ENCODE results near the gene NKX6-2. TPM values are rescaled to one million over a fixed set of nuclear protein-coding genes. Genes with fewer than 3 reads are reported as not detected.
"Not testable (repeated sequence)": the region's sequence is repeated elsewhere in the genome, so short reads cannot be mapped to it uniquely, and the experiment has no call there.

The NKX6-2 gene
- total RNA-seq, 1 donor from 2014 or later, result not detected

DNA sequence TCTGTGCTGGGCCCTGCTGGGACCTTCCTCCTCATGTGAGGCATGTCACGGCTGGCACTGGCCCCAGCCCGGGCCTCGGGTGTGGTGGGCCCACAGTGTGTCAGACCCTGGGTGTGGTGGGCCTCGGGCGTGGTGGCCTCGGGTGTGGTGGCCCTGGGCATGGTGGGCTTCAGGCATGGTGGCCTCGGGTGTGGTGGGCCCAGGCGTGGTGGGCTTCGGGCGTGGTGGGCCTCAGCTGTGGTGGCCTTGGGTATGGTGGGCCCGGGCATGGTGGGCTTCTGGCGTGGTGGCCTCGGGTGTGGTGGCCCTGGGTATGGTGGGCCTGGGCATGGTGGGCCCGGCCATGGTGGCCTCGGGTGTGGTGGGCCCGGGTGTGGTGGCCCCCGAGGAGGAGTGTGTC is 40.4 kb downstream of the NKX6-2 start:
- intact Hi-C loops (cut with DNase I), result no loop called here
- no peak for DNase-seq (ENCODE audit: low spot score)

DNA sequence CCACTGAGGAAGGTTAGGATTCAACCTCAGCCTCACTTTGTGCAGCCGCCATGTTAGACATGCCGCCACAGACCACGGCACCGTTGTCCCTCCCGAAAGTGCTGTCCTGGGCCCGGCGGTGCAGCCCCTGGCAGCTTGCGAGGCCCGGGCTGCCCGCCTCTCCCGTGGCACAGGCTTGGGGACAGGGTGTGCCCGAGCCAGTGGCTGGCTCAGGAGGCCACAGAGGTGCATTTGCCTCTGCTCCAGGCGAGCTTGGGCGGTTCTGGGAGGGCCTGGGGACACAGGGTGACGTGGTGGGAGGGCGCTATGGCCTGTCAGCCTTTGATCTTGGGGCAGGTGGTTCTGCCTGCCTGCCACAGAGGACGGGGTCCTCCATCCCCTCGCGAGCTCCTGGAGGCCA is 41.1 kb downstream of the NKX6-2 start:
- intact Hi-C loops (cut with DNase I), result no loop called here
- DNase-seq (ENCODE audit: low spot score), result no peak

DNA sequence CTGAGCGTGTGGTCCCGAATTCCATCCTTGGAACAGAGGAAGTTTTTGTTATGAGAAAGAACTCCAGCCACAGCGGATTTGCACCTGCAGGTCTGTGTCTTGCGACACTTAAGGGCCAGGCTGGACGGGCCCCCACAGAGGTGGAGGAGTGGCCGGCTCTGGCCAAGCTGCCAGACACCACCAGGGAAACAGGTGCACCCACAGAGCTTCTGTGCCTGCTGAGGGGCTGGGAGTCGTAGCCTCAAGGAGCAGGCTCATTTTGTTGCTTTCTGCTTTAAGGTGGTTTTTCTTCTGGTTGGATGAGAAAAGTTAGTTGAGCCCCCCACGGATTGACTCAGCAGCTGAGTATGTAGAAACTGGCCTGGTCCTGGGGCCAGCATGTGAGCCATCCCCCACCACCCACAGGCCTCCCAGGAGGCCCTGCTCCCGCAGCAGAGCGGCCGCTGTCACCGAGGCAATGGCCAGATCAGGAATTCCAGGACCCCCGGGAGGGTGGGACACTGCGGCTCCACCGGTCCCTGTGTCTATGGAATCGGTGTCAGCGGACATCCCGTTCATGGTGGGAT is 41.9 kb downstream of the NKX6-2 start:
- DNase-seq (ENCODE audit: low spot score), result no peak
- intact Hi-C loops (cut with DNase I), result no loop called here

DNA sequence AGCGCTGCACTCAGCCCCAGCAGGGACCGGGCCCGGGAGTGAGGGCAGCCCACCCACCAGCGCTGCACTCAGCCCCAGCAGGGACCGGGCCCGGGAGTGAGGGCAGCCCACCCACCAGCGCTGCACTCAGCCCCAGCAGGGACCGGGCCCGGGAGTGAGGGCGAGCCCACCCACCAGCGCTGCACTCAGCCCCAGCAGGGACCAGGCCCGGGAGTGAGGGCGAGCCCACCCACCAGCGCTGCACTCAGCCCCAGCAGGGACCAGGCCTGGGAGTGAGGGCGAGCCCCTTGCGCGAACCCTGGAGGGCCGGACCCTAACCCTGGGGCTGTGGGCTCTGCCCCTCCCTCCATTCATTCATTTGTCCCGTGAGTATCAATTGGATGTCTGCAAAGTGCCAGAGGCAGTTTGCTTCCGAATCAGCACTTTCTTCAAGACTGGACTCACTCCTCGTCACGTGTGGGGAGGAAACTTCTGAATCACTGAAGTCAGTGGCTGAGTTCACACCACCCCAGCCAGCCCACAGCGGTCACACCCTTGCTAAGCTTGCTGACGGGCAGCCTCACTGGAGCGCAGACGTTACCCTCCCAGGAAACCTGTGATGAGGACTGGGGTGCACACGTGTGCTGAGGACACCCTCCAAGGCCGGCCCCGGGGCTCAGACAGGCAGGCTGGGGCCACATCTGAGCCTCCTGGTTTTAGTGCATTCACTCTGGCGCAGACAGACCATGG is 42.6 kb downstream of the NKX6-2 start:
- intact Hi-C loops (cut with DNase I); DNase-seq (ENCODE audit: low spot score): not testable (repeated sequence)

DNA sequence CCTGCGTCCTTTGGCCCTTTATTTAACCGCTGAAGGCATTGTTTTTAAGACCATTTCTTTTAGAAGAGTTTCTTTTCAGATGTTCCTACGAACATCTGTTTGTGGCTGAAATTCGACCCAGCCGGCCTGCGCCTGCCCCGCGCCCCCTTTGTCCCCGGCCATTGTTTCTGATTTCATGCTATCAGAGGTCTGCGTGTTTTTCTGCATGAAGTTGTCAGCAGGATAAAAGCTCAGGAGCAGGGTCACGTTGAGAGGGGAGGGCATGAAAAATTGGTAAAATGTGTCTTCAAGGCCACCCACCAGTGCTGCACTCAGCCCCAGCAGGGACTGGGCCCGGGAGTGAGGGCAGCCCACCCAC is 43.1 kb downstream of the NKX6-2 start:
- no peak for DNase-seq (ENCODE audit: low spot score)
- intact Hi-C loops (cut with DNase I), result no loop called here

DNA sequence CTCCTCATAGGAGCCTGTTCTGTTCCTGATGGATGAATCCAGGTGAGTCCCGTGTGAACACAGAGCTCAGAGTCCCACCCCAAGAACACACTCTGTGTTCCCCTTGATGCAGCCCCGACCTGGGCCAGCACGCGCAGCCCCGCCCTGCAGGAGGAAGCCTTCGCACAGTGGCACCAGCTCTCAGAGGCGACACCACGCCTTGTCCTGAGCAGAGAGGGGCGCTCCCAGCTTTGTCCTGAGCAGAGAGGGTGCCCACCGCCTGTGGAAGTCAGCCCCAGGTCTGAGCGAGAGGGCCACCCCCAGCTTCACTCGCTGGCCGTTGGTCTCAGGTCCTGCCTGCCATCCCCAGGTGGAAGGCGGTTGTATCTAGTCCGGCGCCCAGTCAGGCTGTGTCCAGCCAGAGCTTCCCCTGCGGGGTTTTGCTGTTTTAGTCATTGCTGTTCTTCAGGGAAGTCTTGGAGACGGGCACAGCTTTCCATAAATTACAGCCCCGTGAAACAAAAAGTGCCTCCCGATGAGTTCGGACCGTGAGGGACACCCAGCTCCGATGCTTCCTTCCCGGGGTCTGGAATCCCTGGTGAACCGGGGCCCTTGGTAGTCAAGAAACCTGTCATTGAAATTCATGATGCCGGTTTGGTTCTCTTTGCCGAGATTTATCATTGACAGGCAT is 43.6 kb downstream of the NKX6-2 start:
- intact Hi-C loops (cut with DNase I), result no loop called here
- no peak for DNase-seq (ENCODE audit: low spot score)

DNA sequence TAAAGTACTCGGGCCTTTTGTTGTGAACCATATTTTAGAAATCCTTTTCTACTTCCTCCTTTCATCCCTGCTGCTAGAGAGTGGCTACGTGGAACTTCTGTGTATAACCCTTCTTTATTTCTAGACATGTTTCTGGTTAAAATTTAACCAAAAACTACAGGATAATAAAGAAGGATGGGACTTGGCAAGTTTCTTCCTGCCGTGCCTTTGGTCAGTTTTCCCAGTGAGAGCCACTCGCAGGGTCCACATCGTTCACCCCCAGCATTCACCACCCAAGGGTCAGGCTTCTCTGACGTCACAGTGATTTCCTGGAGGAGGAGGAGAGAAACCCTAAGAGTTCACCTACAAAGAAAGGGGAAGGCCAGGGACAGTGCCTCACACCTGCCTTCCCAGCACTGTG is 45.4 kb downstream of the NKX6-2 start:
- no peak for DNase-seq (ENCODE audit: low spot score)
- intact Hi-C loops (cut with DNase I), result no loop called here

DNA sequence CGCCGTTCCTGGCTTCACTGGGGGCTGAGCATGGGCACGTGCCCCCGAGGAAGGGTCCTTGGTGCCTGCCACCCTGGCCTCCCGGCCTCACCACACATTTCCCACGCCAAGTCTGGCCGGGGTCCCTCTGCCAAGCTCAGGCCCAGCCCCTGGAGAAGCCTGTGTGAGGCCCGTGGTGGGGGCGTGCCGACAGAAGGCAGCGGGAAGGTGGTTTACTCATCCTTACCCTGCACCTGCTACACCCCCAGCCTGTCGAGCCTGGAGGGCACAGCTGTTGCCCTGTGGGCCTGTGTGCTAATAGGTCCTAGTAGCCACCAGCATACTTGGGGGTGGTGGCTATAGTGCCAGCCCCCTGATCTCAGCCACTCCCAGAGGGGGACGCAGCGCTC is 46.7 kb downstream of the NKX6-2 start:
- no peak for DNase-seq (ENCODE audit: low spot score)
- intact Hi-C loops (cut with DNase I), result no loop called here

DNA sequence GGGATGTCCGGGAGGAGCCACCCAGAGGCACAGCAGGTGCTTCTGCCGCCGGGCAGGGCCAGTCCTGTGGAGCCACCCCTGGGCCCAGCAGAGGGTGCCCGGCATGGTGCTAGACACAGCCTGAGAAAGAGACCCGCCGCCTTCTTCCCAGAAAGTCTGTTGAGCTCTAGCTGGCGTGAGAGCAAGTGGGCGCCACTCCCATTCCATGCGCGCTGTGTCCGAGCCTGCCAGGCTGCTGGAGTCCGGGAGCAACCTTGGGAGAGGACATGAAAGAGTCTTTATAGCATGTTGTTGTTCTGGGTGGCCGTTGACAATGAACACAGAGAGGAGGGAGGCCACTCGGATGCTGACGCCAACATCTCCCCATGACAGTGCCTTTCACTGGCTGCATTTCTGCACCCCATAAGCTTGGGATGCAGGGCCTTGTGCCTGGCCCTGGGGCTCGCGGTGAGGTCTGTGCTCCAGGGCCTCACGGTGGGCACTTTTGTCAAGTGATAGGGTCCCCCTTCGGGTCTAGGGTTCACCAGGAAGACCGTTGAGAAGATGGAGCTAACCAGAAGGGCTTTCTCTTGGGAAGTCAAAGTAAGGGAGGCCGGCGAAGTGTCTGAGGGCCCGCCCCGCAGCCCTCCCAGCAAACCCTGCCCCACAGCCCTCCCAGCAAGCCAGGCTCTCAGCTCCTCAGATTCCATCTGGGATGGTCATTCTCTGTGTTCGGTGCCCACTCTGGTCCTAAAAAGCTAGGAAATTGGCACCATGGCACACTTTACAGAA is 47.3 kb downstream of the NKX6-2 start:
- intact Hi-C loops (cut with DNase I), result no loop called here
- DNase-seq (ENCODE audit: low spot score), result no peak

DNA sequence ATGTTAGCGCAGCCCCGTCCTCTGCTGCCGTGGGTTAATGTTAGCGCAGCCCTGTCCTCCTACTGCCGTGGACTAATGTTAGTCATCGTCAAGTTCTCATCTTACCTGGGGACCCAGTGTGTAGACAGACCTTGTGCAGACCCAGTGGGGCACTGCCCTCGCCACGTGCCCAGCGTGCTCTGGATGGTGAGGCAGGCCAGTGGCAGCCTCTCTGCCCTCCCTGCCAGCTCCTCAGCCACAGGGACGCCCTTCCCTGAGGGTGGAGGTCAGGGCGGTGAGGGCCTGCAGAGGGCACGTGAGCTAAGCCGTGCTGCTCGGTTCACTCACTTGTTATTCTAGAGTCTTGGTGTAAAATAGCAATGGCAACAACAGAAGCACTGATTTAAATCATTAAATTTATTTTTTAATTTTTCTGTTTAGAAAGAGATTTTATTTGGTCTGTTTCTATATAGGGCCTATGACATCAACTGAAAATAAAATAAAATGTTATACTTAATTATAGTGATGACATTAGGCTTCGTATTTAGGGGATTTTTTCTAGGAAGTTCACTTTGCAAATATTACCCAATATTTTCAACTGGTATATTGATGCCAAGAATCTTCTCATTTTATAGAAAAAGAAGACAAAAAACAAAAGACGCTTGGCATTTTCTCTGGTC is 48.4 kb downstream of the NKX6-2 start:
- intact Hi-C loops (cut with DNase I), result no loop called here
- no peak for DNase-seq (ENCODE audit: low spot score)

DNA sequence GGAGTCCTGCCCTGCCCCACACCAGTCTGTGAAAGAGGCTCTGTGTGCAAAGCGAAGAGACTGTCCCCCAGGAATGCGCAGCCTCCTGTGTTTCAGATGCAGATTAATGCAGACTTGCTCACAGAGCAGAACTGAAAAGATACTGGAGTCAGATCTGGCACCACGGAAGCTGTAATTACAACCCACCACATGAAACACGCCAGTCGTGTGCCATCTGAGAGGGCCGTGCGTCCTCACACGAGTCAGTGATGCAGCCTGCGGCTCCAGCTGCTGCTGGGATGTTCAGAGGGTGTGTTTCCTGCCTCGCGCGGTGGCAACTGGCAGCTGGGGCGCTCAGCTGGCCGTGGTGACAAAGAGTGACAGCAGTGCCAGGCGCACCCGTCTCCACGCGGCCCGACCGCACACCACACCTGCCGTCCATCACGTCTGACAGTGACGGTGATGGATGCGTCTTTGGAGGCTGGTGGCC is 50.0 kb downstream of the NKX6-2 start:
- intact Hi-C loops (cut with DNase I), result no loop called here
- no peak for DNase-seq (ENCODE audit: low spot score)

DNA sequence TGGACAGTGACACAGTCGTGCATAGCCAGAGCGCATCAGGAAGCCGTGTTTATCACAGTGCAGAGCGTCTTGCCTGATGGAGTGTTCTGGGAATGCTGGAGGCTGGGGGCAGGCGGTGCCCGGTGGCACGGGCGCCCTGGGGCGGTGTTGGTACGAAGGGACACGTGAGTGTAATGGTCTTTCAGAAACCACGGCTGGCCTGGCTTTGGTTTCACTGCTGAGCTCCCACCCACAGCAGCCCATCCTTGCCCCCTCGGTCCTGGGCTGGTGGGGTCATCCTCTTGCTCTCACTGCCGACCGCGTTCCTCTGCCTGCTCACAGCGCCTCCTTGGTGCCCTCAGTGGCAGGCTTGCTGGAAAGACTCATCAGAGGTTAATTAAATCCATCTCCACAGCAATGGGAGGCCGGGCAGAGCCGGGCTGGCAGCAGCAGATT is 50.6 kb downstream of the NKX6-2 start:
- intact Hi-C loops (cut with DNase I), result no loop called here
- DNase-seq (ENCODE audit: low spot score), result no peak

DNA sequence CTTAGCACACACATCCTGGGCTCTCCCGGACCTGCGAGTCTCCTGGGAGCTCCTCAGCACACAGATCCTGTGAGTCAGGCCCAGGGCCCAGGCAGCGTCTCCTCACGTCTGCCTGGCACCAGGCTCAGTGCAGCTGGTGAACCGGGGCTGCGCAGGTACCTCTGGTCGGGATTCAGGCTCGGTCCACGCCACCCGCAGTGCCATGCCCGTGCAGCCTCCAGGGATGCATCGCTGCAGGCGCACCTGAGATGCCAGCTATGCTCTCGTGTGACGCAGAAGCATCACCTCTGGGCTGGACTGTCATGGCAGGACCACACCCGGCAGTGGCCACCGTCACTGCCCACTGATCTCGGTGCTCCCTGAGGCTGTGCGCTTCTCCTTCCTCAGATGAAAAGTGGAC is 52.0 kb downstream of the NKX6-2 start:
- intact Hi-C loops (cut with DNase I), result no loop called here
- no peak for DNase-seq (ENCODE audit: low spot score)

Other genes with a start within 250 kb of the NKX6-2 start
- 121 TPM for gene INPP5A, start 248.4 kb downstream of the NKX6-2 start, total RNA-seq
- gene CFAP46, start 156.4 kb upstream of the NKX6-2 start, total RNA-seq, result 0.94 TPM